Endothelial cell of umbilical vein (primary cell): Measurements from ENCODE around the gene TRERF1.

ENCODE experiments used
- EZH2 ChIP-seq: IDR thresholded peaks from 2 replicates; pipeline ENCODE4 v1.6.1; 2012; ENCODE audit warnings: borderline replicate concordance, low read depth, mild to moderate bottlenecking, moderate library complexity, low read length, inconsistent platforms; ENCODE audit not compliant: severe bottlenecking
- GATA2 ChIP-seq: IDR thresholded peaks from 2 replicates; pipeline ENCODE4 v1.7.0; 2011; ENCODE audit warnings: low read depth, mild to moderate bottlenecking, moderate library complexity, mixed read lengths, low read length; ENCODE audit not compliant: insufficient read length, insufficient read depth
- JUN ChIP-seq: IDR thresholded peaks from 2 replicates; pipeline ENCODE4 v1.6.1; 2011; ENCODE audit warnings: borderline replicate concordance, low read depth; ENCODE audit not compliant: insufficient read length, insufficient read depth
- MYC ChIP-seq: IDR thresholded peaks from one replicate; pipeline ENCODE4 v1.6.1; 2011; ENCODE audit warnings: mild to moderate bottlenecking, low read depth, low read length
- POLR2A ChIP-seq: IDR thresholded peaks from 2 replicates; pipeline ENCODE4 v1.6.1; 2012; ENCODE audit warnings: low read depth, mild to moderate bottlenecking, control low read depth, low read length
- POLR2AphosphoS5 ChIP-seq: IDR thresholded peaks from 2 replicates; pipeline ENCODE4 v1.6.1; 2012; ENCODE audit warnings: low read depth, mild to moderate bottlenecking, control low read depth, low read length, moderate library complexity; ENCODE audit not compliant: insufficient read depth
- TF ChIP-seq, protein P1 (sequence below), 2 donors: IDR thresholded peaks; 1 replicate in 1 of 2; 2 replicates in 1 of 2; pipeline ENCODE4 v1.5.1; 2011; ENCODE audit warnings: low read length in 2 of 2, mild to moderate bottlenecking in 2 of 2, moderate library complexity in 2 of 2, control low read depth in 1 of 2, inconsistent platforms in 1 of 2, low read depth in 1 of 2; ENCODE audit not compliant: insufficient read depth in 1 of 2; ENCODE audit errors: extremely low read depth in 1 of 2
- TF ChIP-seq, protein P2 (sequence below): IDR thresholded peaks from 2 replicates; pipeline ENCODE4 v1.6.1; 2011; ENCODE audit not compliant: insufficient read depth, insufficient read length

DNA sequence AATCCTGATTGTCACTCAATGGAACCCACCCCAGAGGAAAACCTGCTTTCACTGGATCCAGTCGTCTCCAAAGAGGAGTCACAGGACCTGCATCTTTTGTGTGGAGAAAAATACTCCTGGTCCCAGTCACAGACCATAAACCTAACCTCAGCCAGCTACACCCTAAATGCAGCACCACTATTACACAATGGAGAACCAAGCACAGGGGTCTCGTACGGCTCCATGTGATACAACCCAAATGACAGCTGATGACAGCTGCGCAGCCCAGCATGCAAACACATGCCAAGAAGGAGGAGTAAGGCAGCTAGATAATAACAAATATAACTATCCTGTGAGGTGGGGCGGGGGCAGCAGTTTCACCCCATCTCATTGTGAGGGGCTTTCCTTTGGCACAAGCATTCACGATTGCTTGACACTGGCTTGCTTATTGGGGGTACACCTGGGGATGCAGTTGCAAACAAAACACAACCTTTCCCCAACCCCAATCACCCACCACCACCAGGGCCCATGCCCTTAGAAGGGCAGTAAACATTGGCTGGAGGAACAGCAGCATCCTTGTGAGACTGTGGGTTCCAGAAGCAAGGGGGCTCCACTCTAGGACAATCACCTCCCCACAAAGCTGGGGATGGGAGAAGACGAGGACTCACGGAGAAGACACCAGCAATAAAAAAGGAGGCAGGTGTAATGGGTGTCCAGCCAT, 51.5 kb downstream of the TRERF1 start:
- TF ChIP-seq POLR2A (no peak), POLR2AphosphoS5 (no peak), EZH2 (no peak), MYC (no peak), GATA2 (no peak), JUN (no peak)
- TF ChIP-seq, protein P1, sequence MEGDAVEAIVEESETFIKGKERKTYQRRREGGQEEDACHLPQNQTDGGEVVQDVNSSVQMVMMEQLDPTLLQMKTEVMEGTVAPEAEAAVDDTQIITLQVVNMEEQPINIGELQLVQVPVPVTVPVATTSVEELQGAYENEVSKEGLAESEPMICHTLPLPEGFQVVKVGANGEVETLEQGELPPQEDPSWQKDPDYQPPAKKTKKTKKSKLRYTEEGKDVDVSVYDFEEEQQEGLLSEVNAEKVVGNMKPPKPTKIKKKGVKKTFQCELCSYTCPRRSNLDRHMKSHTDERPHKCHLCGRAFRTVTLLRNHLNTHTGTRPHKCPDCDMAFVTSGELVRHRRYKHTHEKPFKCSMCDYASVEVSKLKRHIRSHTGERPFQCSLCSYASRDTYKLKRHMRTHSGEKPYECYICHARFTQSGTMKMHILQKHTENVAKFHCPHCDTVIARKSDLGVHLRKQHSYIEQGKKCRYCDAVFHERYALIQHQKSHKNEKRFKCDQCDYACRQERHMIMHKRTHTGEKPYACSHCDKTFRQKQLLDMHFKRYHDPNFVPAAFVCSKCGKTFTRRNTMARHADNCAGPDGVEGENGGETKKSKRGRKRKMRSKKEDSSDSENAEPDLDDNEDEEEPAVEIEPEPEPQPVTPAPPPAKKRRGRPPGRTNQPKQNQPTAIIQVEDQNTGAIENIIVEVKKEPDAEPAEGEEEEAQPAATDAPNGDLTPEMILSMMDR (IDR thresholded peaks at IDR 0.05; ENCODE audit: extremely low read depth in 1 of 2, insufficient read depth in 1 of 2, low read depth in 1 of 2, low read length in 2 of 2), result no peak
- TF ChIP-seq, protein P2, sequence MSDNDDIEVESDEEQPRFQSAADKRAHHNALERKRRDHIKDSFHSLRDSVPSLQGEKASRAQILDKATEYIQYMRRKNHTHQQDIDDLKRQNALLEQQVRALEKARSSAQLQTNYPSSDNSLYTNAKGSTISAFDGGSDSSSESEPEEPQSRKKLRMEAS, result no peak
